IPS-15b (cell line): ENCODE measurements around the gene ABLIM1.

Experiments
- H3K27me3 ChIP-seq: one replicate; pipeline ENCODE4 v1.6.1; 2013; ENCODE audit warnings: low read length; ENCODE audit not compliant: control insufficient read depth, insufficient read depth
- H3K36me3 ChIP-seq: one replicate; pipeline ENCODE4 v1.6.1; 2013; ENCODE audit warnings: low read length; ENCODE audit not compliant: control insufficient read depth, insufficient read depth
- H3K4me1 ChIP-seq: one replicate; pipeline ENCODE4 v1.6.1; 2013; ENCODE audit warnings: mild to moderate bottlenecking, low read length; ENCODE audit not compliant: control insufficient read depth, insufficient read depth
- H3K4me3 ChIP-seq: one replicate; pipeline ENCODE4 v1.5.1; 2013; ENCODE audit warnings: low read depth, low read length
- H3K9ac ChIP-seq: one replicate; pipeline ENCODE4 v1.6.1; 2013; ENCODE audit warnings: low read depth, mild to moderate bottlenecking, low read length
- H3K9me3 ChIP-seq: one replicate; pipeline ENCODE4 v1.6.1; 2013; ENCODE audit warnings: mild to moderate bottlenecking, low read length; ENCODE audit not compliant: control insufficient read depth, insufficient read depth

Gene ABLIM1

GRCh38 chr10:114687459-114687858 is 29.4 kb upstream of the ABLIM1 start:
- Histone ChIP-seq H3K27me3 (no peaks in the 10 kb centered on the region), H3K9me3 (no peaks in the 10 kb centered on the region), H3K4me3 (no peak overlapping the region), H3K36me3 (no peaks in the 10 kb centered on the region), H3K9ac (no peak overlapping the region), H3K4me1 (peaks cover 2% of the 10 kb centered on the region)

- no peak overlapping the region for H3K9ac ChIP-seq
- no peaks in the 10 kb centered on the region for H3K9me3 ChIP-seq
- H3K4me3 ChIP-seq: no peak overlapping the region
- peaks cover 2% of the 10 kb centered on the region for H3K4me1 ChIP-seq
- H3K27me3 ChIP-seq: no peaks in the 10 kb centered on the region
- H3K36me3 ChIP-seq: no peaks in the 10 kb centered on the region
Measured at GRCh38 chr10:114686013-114686412, 27.9 kb upstream of the ABLIM1 start.

- Histone ChIP-seq H3K36me3 (no peaks in the 10 kb centered on the region), H3K4me3 (no peak overlapping the region), H3K9me3 (no peaks in the 10 kb centered on the region), H3K4me1 (peaks cover 2% of the 10 kb centered on the region), H3K9ac (no peak overlapping the region), H3K27me3 (no peaks in the 10 kb centered on the region)
Measured at GRCh38 chr10:114685456-114685855, 27.4 kb upstream of the ABLIM1 start.

GRCh38 chr10:114684822-114685209 is 26.7 kb upstream of the ABLIM1 start:
- no peaks in the 10 kb centered on the region for H3K27me3 ChIP-seq
- peaks cover 2% of the 10 kb centered on the region for H3K4me1 ChIP-seq
- no peak overlapping the region for H3K4me3 ChIP-seq
- no peaks in the 10 kb centered on the region for H3K36me3 ChIP-seq
- H3K9me3 ChIP-seq: no peaks in the 10 kb centered on the region
- no peak overlapping the region for H3K9ac ChIP-seq

- H3K9ac ChIP-seq: no peak overlapping the region
- no peaks in the 10 kb centered on the region for H3K36me3 ChIP-seq
- H3K27me3 ChIP-seq: no peaks in the 10 kb centered on the region
- peaks cover 2% of the 10 kb centered on the region for H3K4me1 ChIP-seq
- H3K4me3 ChIP-seq: no peak overlapping the region
- no peaks in the 10 kb centered on the region for H3K9me3 ChIP-seq
Measured at GRCh38 chr10:114684084-114684821, 26.2 kb upstream of the ABLIM1 start.

GRCh38 chr10:114683593-114683992 is 25.5 kb upstream of the ABLIM1 start:
- H3K4me1 ChIP-seq: peaks cover 2% of the 10 kb centered on the region
- H3K4me3 ChIP-seq: no peak overlapping the region
- no peak overlapping the region for H3K9ac ChIP-seq
- H3K36me3 ChIP-seq: no peaks in the 10 kb centered on the region
- H3K27me3 ChIP-seq: no peaks in the 10 kb centered on the region
- H3K9me3 ChIP-seq: no peaks in the 10 kb centered on the region

- no peaks in the 10 kb centered on the region for H3K27me3 ChIP-seq
- no peak overlapping the region for H3K4me3 ChIP-seq
- H3K9me3 ChIP-seq: no peaks in the 10 kb centered on the region
- H3K9ac ChIP-seq: no peak overlapping the region
- H3K36me3 ChIP-seq: no peaks in the 10 kb centered on the region
- peaks cover 2% of the 10 kb centered on the region for H3K4me1 ChIP-seq
Measured at GRCh38 chr10:114683162-114683561, 25.1 kb upstream of the ABLIM1 start.

- peaks cover 2% of the 10 kb centered on the region for H3K4me1 ChIP-seq
- no peak overlapping the region for H3K4me3 ChIP-seq
- no peaks in the 10 kb centered on the region for H3K36me3 ChIP-seq
- no peak overlapping the region for H3K9ac ChIP-seq
- no peaks in the 10 kb centered on the region for H3K27me3 ChIP-seq
- H3K9me3 ChIP-seq: no peaks in the 10 kb centered on the region
Measured at GRCh38 chr10:114682532-114682931, 24.5 kb upstream of the ABLIM1 start.

GRCh38 chr10:114682121-114682520 is 24.0 kb upstream of the ABLIM1 start:
- H3K9ac ChIP-seq: no peak overlapping the region
- H3K27me3 ChIP-seq: no peaks in the 10 kb centered on the region
- H3K9me3 ChIP-seq: no peaks in the 10 kb centered on the region
- peaks cover 2% of the 10 kb centered on the region for H3K4me1 ChIP-seq
- H3K36me3 ChIP-seq: no peaks in the 10 kb centered on the region
- H3K4me3 ChIP-seq: no peak overlapping the region

- Histone ChIP-seq H3K36me3 (no peaks in the 10 kb centered on the region), H3K4me1 (peaks cover 2% of the 10 kb centered on the region), H3K9ac (no peak overlapping the region), H3K9me3 (no peaks in the 10 kb centered on the region), H3K27me3 (no peaks in the 10 kb centered on the region), H3K4me3 (no peak overlapping the region)
Measured at GRCh38 chr10:114681542-114681941, 23.5 kb upstream of the ABLIM1 start.

- H3K27me3 ChIP-seq: no peaks in the 10 kb centered on the region
- H3K4me3 ChIP-seq: no peak overlapping the region
- H3K9ac ChIP-seq: no peak overlapping the region
- H3K4me1 ChIP-seq: peaks cover under 1% of the 10 kb centered on the region
- no peaks in the 10 kb centered on the region for H3K9me3 ChIP-seq
- no peaks in the 10 kb centered on the region for H3K36me3 ChIP-seq
Measured at GRCh38 chr10:114680543-114681117, 22.6 kb upstream of the ABLIM1 start.

- Histone ChIP-seq H3K9me3 (no peaks in the 10 kb centered on the region), H3K27me3 (no peaks in the 10 kb centered on the region), H3K4me3 (no peak overlapping the region), H3K4me1 (no peaks in the 10 kb centered on the region), H3K36me3 (no peaks in the 10 kb centered on the region), H3K9ac (no peak overlapping the region)
Measured at GRCh38 chr10:114679552-114679951, 21.5 kb upstream of the ABLIM1 start.
